Neuronal stem cell (in vitro differentiated cells): ENCODE data around the gene SUMO1. TPM values are rescaled to one million over a fixed set of nuclear protein-coding genes. Genes with fewer than 3 reads are reported as not detected.

ENCODE experiments used
- DNase-seq: peaks from one replicate; pipeline ENCODE4 v3.0.0-alpha.2; 2013; ENCODE audit warnings: low spot score
- H2AFZ ChIP-seq: one replicate; pipeline ENCODE4 v1.6.1; 2013; ENCODE audit warnings: mild to moderate bottlenecking, low read length, inconsistent platforms
- H2AK5ac ChIP-seq: 2 replicates; pipeline ENCODE4 v1.6.1; 2013; ENCODE audit warnings: low read depth, mild to moderate bottlenecking, inconsistent platforms, low read length, moderate library complexity, mixed read lengths
- H2BK120ac ChIP-seq: 2 replicates; pipeline ENCODE4 v1.6.1; 2013; ENCODE audit warnings: low read depth, mild to moderate bottlenecking, inconsistent platforms, low read length, moderate library complexity, mixed read lengths
- H2BK12ac ChIP-seq: one replicate; pipeline ENCODE4 v1.6.1; 2013; ENCODE audit warnings: low read length, inconsistent platforms
- H2BK15ac ChIP-seq: 2 replicates; pipeline ENCODE4 v1.6.1; 2013; ENCODE audit warnings: mild to moderate bottlenecking, low read length, inconsistent platforms, mixed read lengths
- H2BK5ac ChIP-seq: one replicate; pipeline ENCODE4 v1.6.1; 2013; ENCODE audit warnings: inconsistent platforms, mild to moderate bottlenecking, low read length, moderate library complexity
- H3K14ac ChIP-seq: one replicate; pipeline ENCODE4 v1.6.1; 2013; ENCODE audit warnings: low read length, inconsistent platforms
- H3K18ac ChIP-seq: 2 replicates; pipeline ENCODE4 v1.6.1; 2013; ENCODE audit warnings: low read length, inconsistent platforms
- H3K23ac ChIP-seq: 2 replicates; pipeline ENCODE4 v1.6.1; 2013; ENCODE audit warnings: low read depth, mild to moderate bottlenecking, mixed read lengths, low read length, inconsistent platforms; ENCODE audit not compliant: poor library complexity
- H3K27ac ChIP-seq: replicated peaks from 3 replicates; pipeline ENCODE4 v1.5.1; 2013; ENCODE audit warnings: low read length, inconsistent platforms
- H3K27me3 ChIP-seq, 3 experiments: 2 replicates each; pipeline ENCODE4 v1.6.1; 2013; ENCODE audit warnings: low read length in 3 of 3, mild to moderate bottlenecking in 2 of 3, inconsistent platforms in 1 of 3, low read depth in 1 of 3, mixed read lengths in 1 of 3, moderate library complexity in 1 of 3; ENCODE audit not compliant: control insufficient read depth in 3 of 3, insufficient read depth in 3 of 3
- H3K36me3 ChIP-seq, 2 donors: replicated peaks in 1 of 2; 2 replicates each; pipeline ENCODE4 v1.6.1; 2013; ENCODE audit warnings: low read length in 2 of 2; ENCODE audit not compliant: control insufficient read depth in 2 of 2, insufficient read depth in 2 of 2
- H3K4ac ChIP-seq: 2 replicates; pipeline ENCODE4 v1.6.1; 2013; ENCODE audit warnings: inconsistent platforms, mild to moderate bottlenecking, low read length, moderate library complexity
- H3K4me1 ChIP-seq, 2 donors: 1 replicate in 1 of 2; 2 replicates in 1 of 2; pipeline ENCODE4 v1.6.1; 2013; ENCODE audit warnings: low read length in 2 of 2, low read depth in 1 of 2; ENCODE audit not compliant: control insufficient read depth in 2 of 2, insufficient read depth in 1 of 2
- H3K4me2 ChIP-seq: one replicate; pipeline ENCODE4 v1.6.1; 2013; ENCODE audit warnings: mild to moderate bottlenecking, low read length, inconsistent platforms; ENCODE audit not compliant: insufficient read depth, poor library complexity, severe bottlenecking
- H3K4me3 ChIP-seq, 2 donors: 2 replicates each; pipeline ENCODE4 v1.5.1; 2013; ENCODE audit warnings: low read length in 2 of 2, mild to moderate bottlenecking in 2 of 2, inconsistent platforms in 1 of 2, moderate library complexity in 1 of 2
- H3K79me1 ChIP-seq: one replicate; pipeline ENCODE4 v1.6.1; 2013; ENCODE audit warnings: low read depth, mild to moderate bottlenecking, inconsistent platforms, low read length, moderate library complexity
- H3K9ac ChIP-seq: one replicate; pipeline ENCODE4 v1.6.1; 2013; ENCODE audit warnings: mild to moderate bottlenecking, low read depth, low read length, inconsistent platforms; ENCODE audit not compliant: poor library complexity
- H3K9me3 ChIP-seq, 2 donors: replicated peaks in 1 of 2; 2 replicates each; pipeline versions ENCODE3 to v1.6.1; 2013; ENCODE audit warnings: low read length in 2 of 2, mild to moderate bottlenecking in 2 of 2, inconsistent platforms in 1 of 2, low read depth in 1 of 2, mixed read lengths in 1 of 2, moderate library complexity in 1 of 2; ENCODE audit not compliant: control insufficient read depth in 2 of 2, insufficient read depth in 1 of 2
- H4K8ac ChIP-seq: one replicate; pipeline ENCODE4 v1.6.1; 2013; ENCODE audit warnings: low read depth, mild to moderate bottlenecking, inconsistent platforms, low read length, moderate library complexity
- H4K91ac ChIP-seq: one replicate; pipeline ENCODE4 v1.6.1; 2013; ENCODE audit warnings: low read length, low read depth, mild to moderate bottlenecking, inconsistent platforms; ENCODE audit not compliant: poor library complexity
- WGBS, 2 donors: extraction: QIAGEN DNeasy Blood & Tissue Kit; methylation state at CpG; one replicate each; pipeline ENCODE4 v1.1.7; 2013; ENCODE audit warnings: missing lambda C conversion rate in 2 of 2, mixed read lengths in 1 of 2; ENCODE audit not compliant: insufficient read length in 2 of 2, insufficient replicate concordance in 1 of 2; ENCODE audit errors: extremely low coverage in 2 of 2; 5-methylcytosine and 5-hydroxymethylcytosine counted together
- polyA plus RNA-seq, 2 experiments: library from polyadenylated mRNA; stranded (reverse); fragments of 200-250 nt; gene quantifications; one replicate each; pipeline ENCODE4 v1.2.3, GENCODE V29; 2013

The SUMO1 gene
- polyA plus RNA-seq (2013, experiment 1 of 2) = 215 TPM
- 221 TPM for polyA plus RNA-seq (2013, experiment 2 of 2)

DNA sequence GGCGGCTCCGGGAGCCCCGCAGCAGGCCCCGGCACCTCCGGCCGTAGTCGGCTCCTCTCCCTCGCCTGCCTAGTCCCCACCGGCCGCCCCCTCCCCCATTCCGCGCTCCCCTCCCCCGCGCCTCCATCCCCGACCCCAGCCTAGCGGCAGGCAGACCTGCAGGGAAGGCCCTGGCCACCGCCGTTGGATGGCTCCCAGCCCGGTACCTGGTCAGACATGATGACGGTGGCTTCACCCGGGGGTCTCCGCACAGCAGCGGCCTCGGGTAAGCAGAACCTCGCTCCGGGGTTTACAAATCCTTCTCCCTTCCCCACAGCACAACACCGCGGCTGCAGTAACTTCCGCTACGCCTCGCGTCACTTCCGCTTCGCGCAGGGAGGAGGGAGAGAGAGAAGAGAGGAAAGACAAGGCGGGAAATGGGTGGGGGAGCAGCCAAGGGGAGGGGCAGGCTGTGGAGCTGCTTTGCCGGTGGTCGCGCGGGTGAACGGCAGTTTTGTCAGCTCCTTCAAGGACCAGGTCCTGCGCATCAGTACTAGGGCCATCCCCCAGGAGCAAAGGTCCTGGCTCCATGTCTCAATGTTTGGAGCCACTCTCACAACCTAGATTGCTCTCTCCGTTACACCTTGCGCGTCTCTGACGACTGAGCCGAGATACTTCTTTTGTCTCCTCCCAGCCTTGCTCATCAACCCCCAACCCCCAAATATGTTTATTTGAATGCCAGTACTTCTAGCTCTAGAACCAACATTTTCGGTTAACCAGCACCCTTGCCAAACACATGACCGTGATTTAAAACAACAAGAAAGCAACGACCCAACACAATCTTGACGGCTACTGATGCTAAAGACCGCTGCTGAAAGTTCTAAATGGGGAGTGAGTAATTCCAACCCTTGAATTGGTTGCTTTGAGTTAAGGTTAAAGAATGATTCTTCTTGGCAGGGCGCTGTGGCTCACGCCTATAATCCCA, at the start of gene SUMO1:
SUMO1 (minus strand) TSS at position 364 of the 964 bp plus-strand sequence; CDS start at position 218, 146 bp downstream.
- Histone ChIP-seq H3K9me3 (no peaks in the 10 kb centered on the region), H3K36me3 (peaks cover 0 to 13% of the 10 kb centered on the region in 2 donors), H3K4me2 (peak within 1 kb of the TSS; percentile 59), H2BK5ac (peak within 1 kb of the TSS; percentile 91), H3K27ac (peak within 1 kb of the TSS; percentile 88), H3K18ac (peak within 1 kb of the TSS; percentile 98), H2BK120ac (no peak within 1 kb of the TSS), H3K79me1 (peaks cover 2% of the 10 kb centered on the region), H2AK5ac (no peak within 1 kb of the TSS), H3K4me1 (peaks cover 0 to 4% of the 10 kb centered on the region in 2 donors), H3K14ac (peak within 1 kb of the TSS; percentile 1), H3K4me3 (peak within 1 kb of the TSS; percentile 91 to 94), H2BK12ac (no peak within 1 kb of the TSS), H3K27me3 (peaks cover 0 to 2% (median 0%) of the 10 kb centered on the region in 3 experiments), H3K9ac (peak within 1 kb of the TSS; percentile 97), H3K23ac (peak within 1 kb of the TSS; percentile 57), H4K8ac (no peak within 1 kb of the TSS), H3K4ac (no peak within 1 kb of the TSS), H2BK15ac (no peak within 1 kb of the TSS), H2AFZ (peak within 1 kb of the TSS; percentile 97), H4K91ac (no peak within 1 kb of the TSS)
- no CpG with 5 or more reads among the region's 54 CpGs for WGBS, 2 donors
- peak; percentile 90 for DNase-seq

GRCh38 chr2:202286595-202286994, 48.2 kb upstream of the SUMO1 start:
- Histone ChIP-seq H4K91ac (no peak overlapping the region), H3K4me2 (no peak overlapping the region), H2BK12ac (no peak overlapping the region), H3K4ac (no peak overlapping the region), H3K14ac (no peak overlapping the region), H3K36me3 (peaks cover 33 to 96% of the 10 kb centered on the region in 2 donors), H3K4me3 (no peak overlapping the region), H3K9me3 (no peaks in the 10 kb centered on the region), H2BK120ac (no peak overlapping the region), H3K18ac (no peak overlapping the region), H3K79me1 (no peaks in the 10 kb centered on the region), H2BK15ac (no peak overlapping the region), H3K9ac (no peak overlapping the region), H3K27me3 (no peaks in the 10 kb centered on the region), H3K23ac (no peak overlapping the region), H2AK5ac (no peak overlapping the region), H2AFZ (no peak overlapping the region), H3K27ac (no peak overlapping the region), H3K4me1 (no peaks in the 10 kb centered on the region), H4K8ac (no peak overlapping the region), H2BK5ac (no peak overlapping the region)
- DNase-seq = no peak

DNA sequence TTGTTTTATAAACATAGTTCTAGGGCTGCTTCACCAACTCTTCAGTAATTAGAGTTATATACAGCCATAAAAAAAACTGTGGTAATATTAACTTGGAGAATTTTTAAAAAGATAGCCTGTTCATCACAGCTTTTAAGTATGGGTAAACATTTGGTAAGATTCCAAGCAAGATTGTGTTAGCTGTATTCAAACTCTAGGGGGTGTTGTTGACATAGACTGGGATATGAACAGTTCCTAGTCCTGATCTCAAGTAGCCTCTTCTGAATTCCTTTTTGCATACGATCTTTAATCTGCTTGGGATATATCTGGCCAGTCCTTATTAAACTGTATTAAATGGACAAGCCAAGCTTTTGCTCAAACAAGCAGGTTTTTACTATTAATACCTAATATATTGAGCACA, 40.5 kb upstream of the SUMO1 start:
- no CpG with 5 or more reads among the region's 1 CpG for WGBS, 2 donors
- Histone ChIP-seq H2BK15ac (no peak overlapping the region), H3K23ac (no peak overlapping the region), H3K4me2 (no peak overlapping the region), H3K79me1 (peaks cover 5% of the 10 kb centered on the region), H3K14ac (no peak overlapping the region), H3K4ac (no peak overlapping the region), H3K4me1 (no peaks in the 10 kb centered on the region), H3K9me3 (no peaks in the 10 kb centered on the region), H3K9ac (no peak overlapping the region), H2BK12ac (no peak overlapping the region), H3K4me3 (no peak overlapping the region), H4K8ac (no peak overlapping the region), H2BK5ac (no peak overlapping the region), H2AK5ac (no peak overlapping the region), H3K36me3 (peaks cover 31 to 92% of the 10 kb centered on the region in 2 donors), H3K27ac (no peak overlapping the region), H3K18ac (no peak overlapping the region), H2BK120ac (no peak overlapping the region), H4K91ac (no peak overlapping the region), H2AFZ (no peak overlapping the region), H3K27me3 (no peaks in the 10 kb centered on the region)
- no peak for DNase-seq

DNA sequence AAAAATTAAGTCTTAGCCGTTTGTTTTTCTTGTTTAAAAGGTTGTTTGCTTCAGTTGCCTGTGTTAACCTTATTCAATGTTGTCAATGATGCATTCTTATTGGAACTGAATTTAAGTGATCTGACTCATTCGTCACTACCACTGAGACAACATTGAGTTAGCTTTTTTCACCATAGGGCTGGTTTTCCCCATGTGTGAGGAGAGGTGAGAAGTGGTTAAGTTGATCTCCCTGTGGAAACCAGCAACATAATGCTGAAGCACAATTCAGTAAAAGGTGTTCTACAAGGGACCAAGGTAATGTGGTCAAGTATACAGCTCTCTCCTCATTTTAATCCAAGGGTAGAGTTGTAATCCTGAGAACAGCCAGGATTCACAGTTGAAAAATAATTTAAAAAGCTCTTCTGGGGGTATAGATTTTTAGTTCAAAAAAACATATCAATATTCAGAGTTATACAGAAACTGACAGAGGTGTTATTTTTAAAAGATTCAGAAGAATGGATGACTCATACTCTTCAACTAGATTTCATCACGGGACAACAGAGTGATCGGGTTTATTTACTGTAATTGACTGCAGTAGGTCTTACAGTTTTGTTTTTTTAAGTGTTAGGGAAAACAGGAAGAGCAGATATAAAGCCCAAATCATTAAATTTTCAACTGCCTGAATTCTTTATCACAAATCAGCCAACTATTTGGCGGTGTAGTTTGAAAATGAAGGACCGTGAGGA, 39.8 kb upstream of the SUMO1 start:
- Histone ChIP-seq H3K9me3 (no peaks in the 10 kb centered on the region), H3K9ac (no peak overlapping the region), H3K14ac (no peak overlapping the region), H3K4me2 (no peak overlapping the region), H3K4me3 (no peak overlapping the region), H3K79me1 (peaks cover 5% of the 10 kb centered on the region), H3K18ac (no peak overlapping the region), H3K36me3 (peaks cover 31 to 84% of the 10 kb centered on the region in 2 donors), H3K27ac (no peak overlapping the region), H4K91ac (no peak overlapping the region), H2BK5ac (no peak overlapping the region), H3K27me3 (no peaks in the 10 kb centered on the region), H3K23ac (no peak overlapping the region), H2AFZ (no peak overlapping the region), H2BK15ac (no peak overlapping the region), H3K4ac (no peak overlapping the region), H2BK120ac (no peak overlapping the region), H2BK12ac (no peak overlapping the region), H2AK5ac (no peak overlapping the region), H3K4me1 (no peaks in the 10 kb centered on the region), H4K8ac (no peak overlapping the region)
- no peak for DNase-seq
- no CpG with 5 or more reads among the region's 6 CpGs for WGBS, 2 donors
